ENCODE measurements around the gene SCO2. TPM values are rescaled to one million over a fixed set of nuclear protein-coding genes. Genes with fewer than 3 reads are reported as not detected.

The SCO2 gene
- total RNA-seq, 2 experiments from 2014 or later, result 5.0 to 6.0 TPM

DNA sequence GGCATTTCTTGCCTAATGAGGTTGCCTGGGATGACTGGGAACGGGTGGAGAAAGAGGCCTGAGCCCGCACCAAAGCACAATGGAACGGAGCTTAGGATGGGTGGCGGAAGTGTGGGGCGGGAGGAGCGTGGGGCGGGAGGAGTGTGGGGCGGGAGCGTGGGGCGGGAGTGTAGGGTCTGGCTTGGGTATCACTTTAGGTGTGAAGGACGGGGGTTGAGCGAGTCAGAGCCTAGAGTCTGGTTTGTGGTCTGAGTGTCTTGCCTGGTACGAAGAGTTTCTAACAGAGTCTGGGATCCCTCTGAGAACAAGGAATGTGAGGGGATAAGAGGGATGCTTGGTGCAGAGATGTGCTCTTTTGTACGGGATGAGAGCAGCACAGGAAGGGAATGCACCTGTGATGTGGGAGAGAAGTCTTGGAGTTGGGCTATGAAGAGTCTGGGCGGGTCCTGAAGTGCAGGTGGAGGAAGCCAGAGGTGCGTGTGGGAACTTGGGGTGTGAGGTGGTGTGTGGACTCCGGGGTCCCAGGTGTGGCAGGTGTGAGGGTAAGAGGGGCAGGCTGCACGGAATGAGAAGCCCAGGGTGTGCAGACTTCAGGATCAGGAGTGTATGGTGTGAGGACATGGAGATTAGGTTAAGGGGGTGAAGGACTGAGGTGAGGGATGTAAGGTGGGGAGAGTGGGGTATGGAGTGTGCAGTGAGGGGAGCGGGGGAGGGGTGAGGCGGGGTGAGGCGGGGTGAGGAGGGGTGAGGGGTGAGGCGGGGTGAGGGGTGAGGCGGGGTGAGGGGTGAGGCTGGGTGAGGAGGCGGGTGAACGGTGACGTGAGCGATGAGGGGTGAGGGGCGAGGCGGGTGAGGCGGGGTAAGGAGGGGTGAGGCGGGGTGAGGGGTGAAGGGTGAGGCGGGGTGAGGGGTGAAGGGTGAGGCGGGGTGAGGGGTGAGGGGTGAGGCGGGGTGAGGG, 36.3 kb upstream of the SCO2 start:
- Mint-ChIP-seq H3K27me3 (peaks cover 3% of the 10 kb centered on the region), H3K9me3 (no peaks in the 10 kb centered on the region), H3K36me3 (no peaks in the 10 kb centered on the region), H3K4me3 (peak overlapping the region; percentile 6), H3K4me1 (peaks cover 11% of the 10 kb centered on the region), H3K27ac (peak overlapping the region; percentile 5)
- DNase-seq, result no peak

DNA sequence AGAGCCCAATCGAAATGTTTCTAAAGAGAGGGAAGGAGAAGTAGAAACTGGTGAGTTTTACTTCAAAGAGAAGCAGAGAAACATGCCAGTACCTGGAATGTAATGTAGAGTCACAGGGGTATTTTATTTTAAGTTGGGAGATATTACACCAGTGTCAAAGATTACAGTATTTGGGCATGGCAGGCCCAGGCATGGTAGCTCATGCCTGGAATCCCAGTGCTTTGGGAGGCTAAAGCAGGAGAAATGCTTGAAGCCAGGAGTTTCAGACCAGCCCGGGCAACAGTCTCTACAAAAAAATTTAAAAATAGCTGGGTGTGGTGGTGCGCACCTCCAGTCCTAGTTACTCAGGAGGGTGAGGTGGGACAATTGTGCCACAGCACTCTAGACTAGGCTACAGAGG, 34.6 kb upstream of the SCO2 start:
- peaks cover 11% of the 10 kb centered on the region for H3K4me1 Mint-ChIP-seq
- no peak for DNase-seq
- no peaks in the 10 kb centered on the region for H3K9me3 Mint-ChIP-seq
- no peak overlapping the region for H3K27ac Mint-ChIP-seq
- H3K27me3 Mint-ChIP-seq, result peaks cover 3% of the 10 kb centered on the region
- no peak overlapping the region for H3K4me3 Mint-ChIP-seq
- H3K36me3 Mint-ChIP-seq, result no peaks in the 10 kb centered on the region

DNA sequence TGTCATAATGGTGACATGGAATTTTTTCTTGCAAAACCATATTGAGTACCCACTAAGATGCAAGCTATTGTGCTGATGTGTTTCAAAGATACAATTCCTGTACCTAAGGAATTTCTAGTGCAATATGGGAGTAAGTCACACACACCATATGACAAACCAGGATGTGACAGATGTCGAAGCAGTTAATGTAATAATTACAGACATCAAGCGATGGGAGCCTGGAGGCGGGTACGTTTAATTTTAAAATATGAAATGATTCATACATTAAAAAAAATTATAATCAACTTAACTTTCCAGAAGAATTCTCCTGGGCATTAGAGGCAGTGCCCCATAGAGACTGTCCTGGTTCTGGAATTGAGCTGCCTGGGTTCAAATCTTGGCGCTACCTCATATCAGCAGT, 31.3 kb upstream of the SCO2 start:
- H3K4me1 Mint-ChIP-seq, result peaks cover 3% of the 10 kb centered on the region
- no peak for DNase-seq
- no peaks in the 10 kb centered on the region for H3K36me3 Mint-ChIP-seq
- H3K9me3 Mint-ChIP-seq, result no peaks in the 10 kb centered on the region
- H3K27ac Mint-ChIP-seq, result no peak overlapping the region
- H3K4me3 Mint-ChIP-seq, result no peak overlapping the region
- H3K27me3 Mint-ChIP-seq, result no peaks in the 10 kb centered on the region

DNA sequence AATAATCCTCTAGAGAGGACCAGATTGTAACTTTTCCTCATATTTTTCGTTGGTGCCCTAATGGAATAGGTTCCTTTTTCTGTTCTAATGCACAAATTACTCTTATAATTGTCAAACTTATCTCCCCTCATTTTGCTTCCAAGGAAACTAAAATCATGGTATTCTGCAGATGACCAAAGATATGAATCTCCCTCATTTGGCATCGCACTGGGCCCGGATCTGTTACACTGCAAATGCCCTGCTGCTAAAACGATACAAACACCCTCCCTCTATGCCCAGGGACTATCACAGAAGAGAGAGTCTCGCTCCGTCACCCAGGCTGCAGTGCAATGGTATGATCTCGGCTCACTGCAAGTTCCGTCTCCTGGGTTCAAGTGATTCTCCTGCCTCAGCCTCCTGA, 27.9 kb upstream of the SCO2 start:
- Mint-ChIP-seq H3K27me3 (no peaks in the 10 kb centered on the region), H3K27ac (no peak overlapping the region), H3K9me3 (no peaks in the 10 kb centered on the region), H3K4me3 (no peak overlapping the region), H3K4me1 (peaks cover 11% of the 10 kb centered on the region), H3K36me3 (peaks cover 11% of the 10 kb centered on the region)
- DNase-seq, result no peak

DNA sequence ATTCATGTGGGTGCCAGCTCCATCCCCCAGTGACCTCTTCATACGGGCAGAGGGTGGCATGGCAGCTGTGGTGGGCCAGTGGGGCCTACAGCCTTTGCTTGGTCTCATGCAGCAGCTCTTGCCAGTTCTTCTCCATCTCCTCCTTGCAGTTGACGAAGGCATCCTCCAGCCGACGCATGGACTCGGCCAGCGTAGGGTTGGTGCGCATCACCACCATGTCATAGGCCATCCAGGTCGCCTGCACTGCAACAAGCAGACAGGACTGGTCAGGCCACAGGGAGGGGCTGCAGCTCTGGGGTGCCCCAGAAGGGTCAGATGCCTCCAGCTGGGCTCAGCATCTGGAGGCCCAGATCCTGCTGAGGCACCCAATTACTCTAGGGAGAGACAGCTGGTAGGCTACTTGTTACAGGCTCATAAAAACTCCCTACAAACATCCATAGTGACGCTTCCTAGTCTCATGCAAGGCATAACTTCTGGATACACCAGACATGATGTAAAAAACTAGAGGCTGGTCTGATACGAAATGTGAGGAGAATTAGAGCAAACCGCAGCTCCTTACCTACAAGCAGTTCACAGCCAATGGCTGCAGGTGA, 25.9 kb upstream of the SCO2 start:
- Mint-ChIP-seq H3K27ac (no peak overlapping the region), H3K9me3 (no peaks in the 10 kb centered on the region), H3K4me3 (no peak overlapping the region), H3K4me1 (peaks cover 15% of the 10 kb centered on the region), H3K36me3 (peaks cover 11% of the 10 kb centered on the region), H3K27me3 (no peaks in the 10 kb centered on the region)
- DNase-seq, result no peak

DNA sequence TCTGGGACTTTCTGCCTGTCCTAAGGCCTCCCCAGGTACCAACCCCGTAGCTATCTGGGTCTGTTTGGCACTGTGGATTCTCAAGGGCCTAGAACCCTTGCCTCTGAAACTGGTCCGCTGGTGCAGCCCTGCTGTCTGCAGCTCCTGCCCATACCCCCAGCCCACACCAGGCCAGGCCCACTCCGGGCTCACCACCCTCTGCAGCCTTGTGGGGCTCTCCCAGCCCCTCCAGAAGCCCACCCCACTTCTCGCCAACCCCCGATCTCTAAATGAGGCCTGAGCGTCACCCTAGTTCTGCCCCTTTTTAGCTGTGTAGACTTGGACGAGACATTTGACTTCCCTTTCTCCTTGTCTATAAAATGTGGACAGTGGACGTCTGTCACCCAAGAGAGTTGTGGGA, 25.0 kb upstream of the SCO2 start:
- peak overlapping the region; percentile 82 for H3K4me3 Mint-ChIP-seq
- H3K27ac Mint-ChIP-seq, result peak overlapping the region; percentile 68
- no peak for DNase-seq
- no peaks in the 10 kb centered on the region for H3K9me3 Mint-ChIP-seq
- H3K4me1 Mint-ChIP-seq, result peaks cover 23% of the 10 kb centered on the region
- peaks cover 11% of the 10 kb centered on the region for H3K36me3 Mint-ChIP-seq
- no peaks in the 10 kb centered on the region for H3K27me3 Mint-ChIP-seq

DNA sequence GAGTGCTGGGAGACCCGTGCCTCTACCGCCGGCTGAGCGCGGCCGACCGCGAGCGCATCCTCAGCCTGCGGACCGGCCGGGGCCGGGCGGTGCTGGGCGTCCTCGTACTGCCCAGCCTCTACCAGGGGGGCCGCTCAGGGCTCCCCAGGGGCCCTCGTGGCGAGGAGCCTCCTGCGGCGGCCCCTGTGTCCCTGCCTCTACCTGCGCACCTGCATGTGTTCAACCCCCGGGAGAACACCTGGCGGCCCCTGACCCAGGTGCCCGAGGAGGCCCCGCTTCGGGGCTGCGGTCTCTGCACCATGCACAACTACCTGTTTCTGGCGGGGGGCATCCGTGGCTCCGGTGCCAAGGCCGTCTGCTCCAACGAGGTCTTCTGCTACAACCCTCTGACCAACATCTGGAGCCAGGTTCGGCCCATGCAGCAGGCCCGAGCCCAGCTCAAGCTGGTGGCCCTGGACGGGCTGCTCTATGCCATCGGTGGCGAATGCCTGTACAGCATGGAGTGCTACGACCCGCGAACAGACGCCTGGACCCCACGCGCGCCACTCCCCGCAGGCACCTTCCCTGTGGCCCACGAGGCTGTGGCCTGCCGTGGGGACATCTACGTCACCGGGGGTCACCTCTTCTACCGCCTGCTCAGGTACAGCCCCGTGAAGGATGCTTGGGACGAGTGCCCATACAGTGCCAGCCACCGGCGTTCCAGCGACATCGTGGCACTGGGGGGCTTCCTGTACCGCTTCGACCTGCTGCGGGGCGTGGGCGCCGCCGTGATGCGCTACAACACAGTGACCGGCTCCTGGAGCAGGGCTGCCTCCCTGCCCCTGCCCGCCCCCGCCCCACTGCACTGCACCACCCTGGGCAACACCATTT, 23.8 kb upstream of the SCO2 start:
- H3K27me3 Mint-ChIP-seq, result no peaks in the 10 kb centered on the region
- peak overlapping the region; percentile 82 for H3K4me3 Mint-ChIP-seq
- H3K9me3 Mint-ChIP-seq, result no peaks in the 10 kb centered on the region
- no peak for DNase-seq
- peaks cover 35% of the 10 kb centered on the region for H3K4me1 Mint-ChIP-seq
- peaks cover 11% of the 10 kb centered on the region for H3K36me3 Mint-ChIP-seq
- H3K27ac Mint-ChIP-seq, result peak overlapping the region; percentile 89

DNA sequence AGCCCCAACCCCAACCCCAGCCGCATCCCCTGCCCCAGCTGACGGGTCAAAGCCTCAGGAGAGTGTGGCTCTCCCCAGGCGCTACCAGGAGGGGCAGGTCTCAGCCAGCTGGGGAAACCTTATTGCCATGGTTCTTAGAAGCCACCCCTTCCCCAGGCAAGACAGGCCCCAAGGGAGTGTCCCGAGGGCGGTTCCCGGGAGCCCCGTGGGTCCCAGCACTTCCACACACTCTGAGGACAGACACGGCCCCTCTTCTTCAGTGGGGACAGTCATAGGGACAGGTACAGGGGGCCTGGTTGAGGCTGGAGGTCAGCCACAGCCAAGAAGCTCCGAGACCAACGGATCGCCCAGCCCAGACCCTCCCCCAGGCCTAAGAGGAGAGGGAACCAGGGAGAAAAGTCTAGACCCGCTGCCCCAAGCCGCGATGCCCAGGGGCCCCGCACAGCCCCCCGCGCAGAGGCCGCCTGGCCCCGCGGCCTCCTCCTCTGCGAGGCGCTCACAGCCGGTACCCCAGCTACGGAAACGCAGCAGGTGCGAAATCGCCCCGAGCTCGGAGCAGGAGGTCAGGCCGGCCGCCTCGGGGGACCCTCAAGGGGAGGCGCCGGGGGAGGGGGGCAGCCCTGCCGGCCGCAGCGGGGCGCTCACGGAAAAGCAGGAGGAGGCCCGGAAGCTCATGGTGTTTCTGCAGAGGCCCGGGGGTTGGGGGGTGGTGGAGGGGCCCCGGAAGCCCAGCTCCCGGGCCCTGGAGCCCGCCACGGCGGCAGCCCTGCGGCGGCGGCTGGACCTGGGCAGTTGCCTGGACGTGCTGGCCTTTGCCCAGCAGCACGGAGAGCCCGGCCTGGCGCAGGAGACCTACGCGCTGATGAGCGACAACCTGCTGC, 22.9 kb upstream of the SCO2 start:
- peak overlapping the region; percentile 84 for H3K27ac Mint-ChIP-seq
- peaks cover 38% of the 10 kb centered on the region for H3K4me1 Mint-ChIP-seq

DNA sequence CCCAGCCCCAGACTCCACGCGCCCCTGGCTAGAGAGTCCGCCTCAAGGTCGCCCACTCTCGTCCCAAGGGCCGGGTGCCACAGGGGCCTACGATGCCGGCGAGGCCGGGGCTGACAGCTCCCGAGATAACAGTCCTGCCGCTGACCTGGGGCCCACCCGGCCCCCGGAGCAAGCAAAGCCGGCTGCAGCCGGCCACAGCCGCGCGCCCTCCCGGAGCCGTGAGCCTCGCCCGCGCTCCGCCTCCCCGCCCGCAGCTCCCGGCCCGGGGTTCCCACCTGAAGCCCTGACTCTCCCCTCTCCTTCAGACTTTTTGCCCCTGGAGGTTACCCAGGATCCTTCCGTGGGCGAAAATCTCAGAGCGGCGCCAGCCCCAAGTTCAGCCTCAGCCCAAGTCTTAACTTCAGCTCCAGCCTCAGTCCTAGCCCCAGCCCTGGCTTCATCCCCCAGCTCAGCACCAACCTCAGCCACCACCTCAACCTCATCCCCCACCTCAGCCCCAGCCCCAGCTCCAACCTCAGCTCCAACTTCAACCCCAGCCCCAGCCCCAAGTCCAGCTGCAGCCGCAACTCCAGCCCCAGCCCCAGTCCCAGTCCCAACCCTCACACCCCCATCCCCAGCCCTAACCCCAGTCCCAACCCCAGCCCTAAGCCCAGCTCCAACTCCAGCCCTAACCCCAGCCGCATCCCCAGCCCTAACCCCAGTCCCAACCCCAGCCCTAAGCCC, 22.0 kb upstream of the SCO2 start:
- Mint-ChIP-seq H3K36me3 (peaks cover 14% of the 10 kb centered on the region), H3K27ac (peak overlapping the region; percentile 86)
- no peak for DNase-seq

More for the DNA sequence above, 22.9 kb upstream of the SCO2 start:
- peaks cover 11% of the 10 kb centered on the region for H3K36me3 Mint-ChIP-seq
- H3K27me3 Mint-ChIP-seq, result no peaks in the 10 kb centered on the region
- H3K9me3 Mint-ChIP-seq, result no peaks in the 10 kb centered on the region
- peak; percentile 69 for DNase-seq
- H3K4me3 Mint-ChIP-seq, result peak overlapping the region; percentile 81

DNA sequence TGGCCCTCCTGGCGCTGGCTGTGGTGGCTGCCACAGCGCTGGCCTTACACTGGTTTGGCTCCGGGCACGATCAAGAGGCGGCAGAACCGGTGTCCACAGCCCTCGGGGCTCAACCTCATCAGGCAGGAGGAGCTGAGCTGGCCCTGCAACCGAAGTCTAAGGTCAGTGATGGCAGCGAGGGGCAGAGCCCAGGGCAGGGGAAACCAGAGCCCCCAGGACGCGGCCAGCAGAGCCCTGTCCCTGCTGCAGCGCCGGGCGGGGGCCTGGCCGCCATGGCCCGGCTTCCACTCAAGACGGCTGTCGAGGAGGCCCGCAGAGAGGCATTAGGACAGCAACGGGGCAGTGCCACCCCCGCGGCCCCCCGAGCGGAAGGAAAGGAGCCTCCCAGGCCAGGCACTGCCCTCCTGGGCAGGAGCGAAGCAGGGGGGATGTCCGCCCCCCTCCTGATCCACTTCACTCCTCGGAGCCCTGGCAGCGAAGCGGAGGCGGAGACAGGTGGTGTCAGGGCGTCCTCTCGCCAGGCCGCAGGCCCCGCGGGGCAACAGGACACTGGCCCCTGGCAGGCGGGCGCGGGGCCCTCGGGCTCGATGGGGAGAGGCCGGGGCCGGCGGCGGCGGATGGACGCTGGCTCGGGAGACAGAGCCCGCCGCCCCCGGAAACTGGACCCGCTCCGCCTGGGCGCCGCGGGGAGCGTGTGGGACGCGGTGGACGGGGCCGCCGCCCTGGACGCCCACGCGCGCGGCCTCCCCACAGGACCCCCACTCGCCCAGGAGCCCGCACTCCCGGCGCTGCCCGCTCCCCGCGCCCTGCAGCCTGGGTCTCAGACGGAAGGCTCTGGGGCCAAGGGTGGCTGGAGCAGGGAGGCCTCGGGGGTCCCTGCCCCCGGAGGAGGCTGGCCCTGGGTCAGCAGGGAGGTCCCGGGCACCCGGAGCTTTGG, 21.2 kb upstream of the SCO2 start:
- DNase-seq, result no peak
- Mint-ChIP-seq H3K4me3 (peak overlapping the region; percentile 53), H3K27me3 (no peaks in the 10 kb centered on the region), H3K36me3 (peaks cover 21% of the 10 kb centered on the region), H3K27ac (peak overlapping the region; percentile 89), H3K4me1 (peaks cover 49% of the 10 kb centered on the region), H3K9me3 (peaks cover 4% of the 10 kb centered on the region)

More for the DNA sequence above, 22.0 kb upstream of the SCO2 start:
- peak overlapping the region; percentile 81 for H3K4me3 Mint-ChIP-seq
- no peaks in the 10 kb centered on the region for H3K27me3 Mint-ChIP-seq
- peaks cover 2% of the 10 kb centered on the region for H3K9me3 Mint-ChIP-seq
- peaks cover 41% of the 10 kb centered on the region for H3K4me1 Mint-ChIP-seq

DNA sequence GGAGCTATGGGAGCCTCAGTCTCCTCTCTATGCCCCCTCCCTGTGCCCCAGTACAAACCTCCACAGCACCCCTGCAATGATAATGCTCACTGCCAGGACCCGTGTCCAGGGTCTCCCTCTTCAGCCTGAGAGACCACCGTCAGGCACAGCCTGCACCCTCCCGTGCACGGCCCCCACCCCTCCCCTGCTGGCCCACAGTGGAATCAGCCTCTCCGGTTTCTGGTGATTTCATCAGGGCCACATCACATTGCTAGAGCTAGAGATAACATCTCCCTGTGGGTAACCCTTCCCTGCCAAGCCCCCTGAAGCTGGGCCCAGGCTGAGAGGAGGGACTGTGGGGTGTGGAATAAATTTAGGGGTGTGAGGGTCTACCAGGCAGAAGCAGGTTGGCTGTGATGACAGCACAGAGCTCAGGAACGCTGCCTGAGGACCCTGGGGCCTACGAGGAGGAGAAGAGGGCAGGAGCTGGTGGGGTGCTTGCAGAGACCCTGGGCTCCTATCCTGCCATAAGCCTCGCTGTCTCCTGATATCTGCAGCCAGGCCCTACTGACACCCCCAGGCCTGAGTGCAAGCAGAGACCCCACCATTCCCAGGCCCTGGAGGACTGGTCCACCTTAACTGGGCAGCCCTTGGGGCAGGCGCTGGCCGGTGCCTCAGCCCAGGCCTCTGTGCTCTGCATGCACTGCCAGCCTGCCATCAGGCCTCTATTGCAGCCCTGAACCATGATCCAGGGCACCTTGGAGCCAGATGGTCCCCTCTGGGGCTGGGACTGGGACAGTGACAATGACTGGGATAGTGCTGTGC, 20.3 kb upstream of the SCO2 start, which contains the start of gene KLHDC7B:
KLHDC7B (plus strand) TSS at position 378 of the 804 bp plus-strand sequence; CDS start at position 723, 345 bp downstream.
- H3K27ac Mint-ChIP-seq, result peak within 1 kb of the TSS; percentile 89
- no peaks in the 10 kb centered on the region for H3K27me3 Mint-ChIP-seq
- H3K4me1 Mint-ChIP-seq, result peaks cover 56% of the 10 kb centered on the region
- H3K36me3 Mint-ChIP-seq, result peaks cover 26% of the 10 kb centered on the region
- peaks cover 4% of the 10 kb centered on the region for H3K9me3 Mint-ChIP-seq
- H3K4me3 Mint-ChIP-seq, result peak within 1 kb of the TSS; percentile 62
- peak; percentile 53 for DNase-seq

DNA sequence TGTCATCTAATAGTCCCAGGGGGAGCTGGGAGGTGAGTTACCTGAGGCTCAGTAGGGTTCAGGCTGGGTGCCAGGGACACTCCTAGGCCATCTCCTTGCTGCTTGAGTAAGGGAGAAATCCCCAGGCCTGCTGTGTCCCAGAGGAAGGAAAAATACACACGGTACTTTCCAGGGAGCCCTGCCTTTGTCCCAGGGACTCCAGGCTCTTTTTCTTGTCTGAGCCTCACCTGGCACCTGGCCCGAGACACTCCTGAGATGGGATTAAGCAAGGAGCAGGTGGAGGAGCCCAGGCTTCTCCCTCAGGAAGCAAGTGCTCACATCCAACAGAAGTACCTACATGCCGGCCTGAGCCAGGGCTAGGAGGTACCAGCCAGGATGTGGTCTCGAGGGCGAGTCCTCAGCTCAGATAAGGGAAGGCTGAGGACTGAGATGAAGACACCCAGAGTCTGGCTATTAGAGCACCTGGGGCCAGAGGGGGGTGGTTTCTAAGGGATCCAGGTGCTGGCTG, 19.4 kb upstream of the SCO2 start:
- Mint-ChIP-seq H3K4me3 (peak overlapping the region; percentile 48), H3K27me3 (no peaks in the 10 kb centered on the region), H3K4me1 (peaks cover 54% of the 10 kb centered on the region), H3K36me3 (peaks cover 22% of the 10 kb centered on the region), H3K27ac (peak overlapping the region; percentile 89), H3K9me3 (peaks cover 4% of the 10 kb centered on the region)
- DNase-seq, result peak; percentile 33

Measured in activated naive CD8-positive, alpha-beta T cell treated with anti-CD3 and anti-CD28 coated beads for 36 hours (primary cell).